Stimulated activated CD8-positive, alpha-beta memory T cell treated with anti-CD3 and anti-CD28 coated beads, Interleukin-12 subunit alpha, Interleukin-12 subunit beta, amount 100 ng/mL, for 1 hour (primary cell): ENCODE measurements around the gene DMKN.
"Not testable (repeated sequence)": the region's sequence is repeated elsewhere in the genome, so short reads cannot be mapped to it uniquely, and the experiment has no call there.

Experiments
- DNase-seq: peaks from one replicate; pipeline ENCODE4 v3.0.0-alpha.2; 2020; ENCODE audit warnings: low read depth

Gene DMKN

DNA sequence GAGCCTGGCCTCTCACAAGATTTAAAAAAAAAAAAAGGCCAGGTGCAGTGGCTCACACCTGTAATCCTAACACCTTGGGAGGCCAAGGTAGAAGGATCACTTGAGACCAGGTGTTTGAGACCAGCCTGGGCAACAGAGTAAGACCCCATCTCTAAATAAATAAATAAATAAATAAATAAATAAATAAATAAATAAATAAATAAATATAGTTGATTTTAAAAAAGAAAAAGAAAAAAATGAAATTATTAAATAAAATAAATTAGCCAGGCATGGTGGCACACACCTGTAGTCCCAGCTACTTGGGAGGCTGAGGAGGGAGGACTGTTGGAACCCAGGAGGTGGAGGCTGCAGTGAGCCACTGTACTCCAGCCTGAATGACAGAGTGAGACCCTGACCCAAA, 51.7 kb downstream of the DMKN start:
- DNase-seq = not testable (repeated sequence)

GRCh38 chr19:35461060-35461459, 52.4 kb downstream of the DMKN start:
- no peak for DNase-seq

GRCh38 chr19:35460608-35461007, 52.8 kb downstream of the DMKN start:
- no peak for DNase-seq

- DNase-seq = no peak
Observed at GRCh38 chr19:35459414-35460082, 53.9 kb downstream of the DMKN start.

GRCh38 chr19:35458731-35459391, 54.6 kb downstream of the DMKN start:
- no peak for DNase-seq

GRCh38 chr19:35458192-35458591, 55.3 kb downstream of the DMKN start:
- no peak for DNase-seq

GRCh38 chr19:35457173-35457572, 56.3 kb downstream of the DMKN start:
- no peak for DNase-seq

- DNase-seq = no peak
Observed at GRCh38 chr19:35455616-35456201, 57.7 kb downstream of the DMKN start.

DNA sequence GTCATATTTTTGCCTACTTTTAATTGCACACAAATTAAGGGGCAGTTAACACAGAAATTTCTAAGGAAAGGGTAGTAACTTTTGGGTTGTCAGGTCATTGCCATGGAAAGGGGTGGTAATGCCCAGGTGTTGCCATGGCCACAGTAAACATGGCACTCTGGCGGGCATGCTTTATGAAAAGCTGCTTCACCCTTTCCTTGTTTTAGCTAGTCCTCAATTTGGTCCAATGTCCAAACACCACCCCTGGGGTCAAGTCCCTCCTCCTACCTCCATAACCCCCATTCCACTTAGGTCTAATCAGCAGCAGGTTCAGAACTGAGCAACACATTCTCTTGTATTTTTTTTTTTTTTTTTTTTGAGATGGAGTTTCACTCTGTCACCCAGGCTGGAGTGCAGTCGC, 58.8 kb downstream of the DMKN start:
- DNase-seq = no peak

DNA sequence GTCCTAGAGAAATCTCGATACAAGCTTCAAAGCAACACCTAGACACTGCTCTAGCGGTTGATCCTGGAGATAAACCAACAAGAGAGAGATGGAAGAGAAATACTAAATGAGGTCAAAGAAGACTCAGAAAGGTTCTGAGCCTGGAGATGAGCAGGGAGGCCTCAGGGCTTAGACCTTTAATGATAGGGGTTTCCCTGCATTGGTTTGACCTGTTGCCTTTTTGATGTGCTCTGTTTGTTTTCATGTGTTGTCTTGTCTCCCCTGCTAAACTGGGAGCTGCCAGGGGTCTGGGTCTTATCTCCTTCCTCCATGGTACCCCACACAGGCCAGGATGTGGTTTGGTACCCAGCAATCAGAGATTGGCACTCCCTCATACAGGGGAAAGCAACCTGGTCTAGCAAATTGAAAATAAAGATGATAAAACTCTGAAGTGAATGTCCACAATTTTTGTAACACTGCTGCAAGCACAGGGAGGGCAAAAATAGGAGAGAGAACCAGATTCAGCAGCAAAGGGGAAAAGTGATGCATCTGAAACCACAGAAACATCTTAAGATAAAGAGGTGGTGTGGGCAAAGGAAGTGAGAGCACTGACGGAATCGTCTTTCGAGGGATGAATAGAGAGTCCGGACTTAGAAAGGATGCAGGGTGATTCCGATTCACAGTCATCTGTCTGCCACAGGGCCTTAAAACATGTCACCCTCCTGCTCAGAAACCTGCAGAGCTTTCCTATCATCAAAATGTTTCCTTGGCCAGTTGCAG, 61.9 kb downstream of the DMKN start:
- no peak for DNase-seq

- no peak for DNase-seq
Observed at GRCh38 chr19:35449359-35450043, 63.9 kb downstream of the DMKN start.

- no peak for DNase-seq
Observed at GRCh38 chr19:35447606-35448469, 65.6 kb downstream of the DMKN start, which contains the start of gene FFAR2. Gene FFAR2, plus strand, starts transcription at chr19:35448257. Its CDS starts 1,458 bp downstream, at chr19:35449715.
